ENCODE results near the gene MCUB.

MCUB gene

DNA sequence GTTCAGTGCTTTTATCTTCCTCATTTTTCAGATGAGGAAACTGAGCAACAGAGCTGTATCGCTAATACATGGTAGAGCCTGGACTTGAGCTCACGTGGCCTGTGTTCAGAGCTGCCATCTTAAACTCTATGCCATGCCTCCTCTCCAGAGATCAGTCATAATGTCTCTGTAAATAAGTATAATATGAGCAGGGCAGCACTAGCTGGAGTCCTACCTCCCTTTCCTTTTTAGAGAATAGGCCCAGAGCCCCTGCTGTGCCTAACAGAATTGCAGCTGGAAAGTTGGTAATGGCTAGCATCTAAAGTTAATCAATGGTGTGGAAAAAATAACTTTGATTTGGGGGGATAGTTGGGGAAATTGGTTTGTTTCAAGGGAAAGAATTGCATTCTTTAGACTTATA is 122.8 kb downstream of the MCUB start:
- H3K4me3 ChIP-seq (ENCODE audit: insufficient read length, low read depth), result no peak overlapping the region
- no peak for DNase-seq (ENCODE audit: low read depth, low spot score)
- TF ChIP-seq SUZ12 (IDR thresholded peaks at IDR 0.05; ENCODE audit: extremely low read depth, insufficient read depth, insufficient read length), result no peak
- peaks cover 8% of the 10 kb centered on the region; the same call in 1 of the 2 replicates for H3K9me3 ChIP-seq (ENCODE audit: insufficient read depth, low read length)
- H3K27me3 ChIP-seq (ENCODE audit: insufficient read depth, insufficient read length), result no peaks in the 10 kb centered on the region
- peaks cover 2% of the 10 kb centered on the region for H3K4me1 ChIP-seq (ENCODE audit: insufficient read depth, insufficient read length)
- H3K9ac ChIP-seq (ENCODE audit: insufficient read length, low read depth), result no peak overlapping the region
- H3K36me3 ChIP-seq (ENCODE audit: insufficient read depth, insufficient read length, low read length), result peaks cover 4% of the 10 kb centered on the region

DNA sequence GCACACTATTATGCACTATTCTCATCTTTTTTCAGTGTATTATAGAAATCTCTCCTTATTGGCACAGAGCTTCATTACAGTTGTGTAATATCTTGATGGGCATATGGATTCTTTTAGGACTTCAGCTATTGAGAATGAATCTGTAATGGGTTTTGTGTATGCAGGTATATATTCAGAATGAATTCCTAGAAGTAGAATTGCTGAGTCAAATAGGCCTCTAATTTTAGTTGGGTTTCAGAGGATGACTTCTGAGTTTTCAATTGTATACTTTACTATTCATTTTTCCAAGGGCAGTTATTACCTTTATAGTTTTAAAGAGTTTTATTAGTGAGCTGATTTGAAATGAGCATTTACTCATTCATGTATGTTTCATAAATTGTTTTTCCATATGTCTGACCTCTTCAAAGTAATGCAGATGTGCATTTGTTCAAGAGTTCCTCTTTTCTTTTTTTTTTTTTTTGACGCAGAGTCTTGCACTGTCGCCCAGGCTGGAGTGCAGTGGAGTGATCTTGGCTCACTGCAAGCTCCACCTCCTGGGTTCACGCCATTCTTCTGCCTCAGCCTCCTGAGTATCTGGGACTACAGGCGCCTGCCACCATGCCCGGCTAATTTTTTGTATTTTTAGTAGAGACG is 123.7 kb downstream of the MCUB start:
- Histone ChIP-seq H3K27me3 (ENCODE audit: insufficient read depth, insufficient read length) (no peaks in the 10 kb centered on the region), H3K4me1 (ENCODE audit: insufficient read depth, insufficient read length) (peaks cover 2% of the 10 kb centered on the region), H3K36me3 (ENCODE audit: insufficient read depth, insufficient read length, low read length) (peaks cover 6% of the 10 kb centered on the region), H3K4me3 (ENCODE audit: insufficient read length, low read depth) (no peak overlapping the region), H3K9ac (ENCODE audit: insufficient read length, low read depth) (no peak overlapping the region), H3K9me3 (ENCODE audit: insufficient read depth, low read length) (peaks cover 2% of the 10 kb centered on the region; the same call in 1 of the 2 replicates)
- DNase-seq (ENCODE audit: low read depth, low spot score), result no peak
- TF ChIP-seq SUZ12 (IDR thresholded peaks at IDR 0.05; ENCODE audit: extremely low read depth, insufficient read depth, insufficient read length) (no peak), YY1 (IDR thresholded peaks at IDR 0.05; ENCODE audit: insufficient read depth, insufficient read length) (no peak), ZNF274 (IDR thresholded peaks at IDR 0.05; ENCODE audit: low read depth, low read length) (no peak)

DNA sequence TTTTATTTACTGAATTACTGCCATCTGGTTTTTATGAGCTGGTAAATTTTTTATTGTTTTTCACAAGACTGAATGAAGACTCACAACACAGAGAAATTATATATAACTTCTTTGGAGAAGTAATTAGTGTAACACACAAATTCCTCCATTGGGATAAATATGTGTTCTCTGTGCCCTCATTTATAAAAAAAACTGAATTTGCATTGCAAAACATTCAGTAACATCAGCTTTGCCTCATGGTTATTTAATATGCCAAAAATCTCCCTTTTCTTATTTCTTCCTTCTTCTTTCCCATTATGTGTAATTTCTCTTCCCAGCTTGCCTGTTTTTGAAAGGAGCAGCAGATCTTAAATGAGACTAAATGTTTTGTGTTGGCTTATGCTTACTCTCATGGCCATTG is 124.7 kb downstream of the MCUB start:
- H3K9ac ChIP-seq (ENCODE audit: insufficient read length, low read depth), result no peak overlapping the region
- TF ChIP-seq ZNF274 (IDR thresholded peaks at IDR 0.05; ENCODE audit: low read depth, low read length) (no peak), SUZ12 (IDR thresholded peaks at IDR 0.05; ENCODE audit: extremely low read depth, insufficient read depth, insufficient read length) (no peak), YY1 (IDR thresholded peaks at IDR 0.05; ENCODE audit: insufficient read depth, insufficient read length) (no peak)
- no peaks in the 10 kb centered on the region for H3K9me3 ChIP-seq (ENCODE audit: insufficient read depth, low read length)
- no peaks in the 10 kb centered on the region for H3K27me3 ChIP-seq (ENCODE audit: insufficient read depth, insufficient read length)
- H3K36me3 ChIP-seq (ENCODE audit: insufficient read depth, insufficient read length, low read length), result peaks cover 8% of the 10 kb centered on the region
- no peak for DNase-seq (ENCODE audit: low read depth, low spot score)
- peaks cover 2% of the 10 kb centered on the region for H3K4me1 ChIP-seq (ENCODE audit: insufficient read depth, insufficient read length)
- no peak overlapping the region for H3K4me3 ChIP-seq (ENCODE audit: insufficient read length, low read depth)

DNA sequence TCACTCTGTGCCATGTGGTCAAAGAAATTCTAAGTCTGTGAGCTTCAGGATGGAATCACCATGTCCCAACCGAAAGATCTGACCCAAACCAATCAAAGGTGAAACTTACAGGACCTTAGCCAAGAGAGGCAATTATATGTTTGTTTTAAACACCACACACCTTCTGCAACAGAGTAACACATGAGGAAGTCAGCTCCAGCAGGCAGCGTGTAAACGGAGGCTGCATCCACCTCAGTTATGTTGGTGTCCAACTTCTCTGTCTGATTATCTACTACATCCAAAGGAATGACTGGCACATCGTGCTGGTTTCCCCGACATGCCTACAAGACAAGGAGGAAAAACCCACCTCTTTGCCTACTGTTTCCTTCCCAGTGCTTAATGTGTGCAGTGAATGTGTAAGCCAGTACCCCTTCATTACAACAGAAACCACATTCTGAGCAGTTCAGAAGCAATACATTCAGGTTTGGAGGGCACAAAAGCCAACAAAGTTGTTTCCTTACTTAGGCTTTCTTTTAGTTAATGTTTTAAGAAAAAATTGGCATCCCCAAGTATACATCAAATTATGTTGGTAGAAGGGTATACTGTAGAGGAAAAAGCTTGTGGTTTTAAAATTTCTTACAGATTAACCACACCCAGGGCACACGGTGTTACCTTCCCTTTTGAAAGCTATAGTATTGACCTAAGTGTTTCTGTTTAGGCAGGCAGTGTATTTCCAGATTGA is 130.8 kb downstream of the MCUB start:
- H3K9me3 ChIP-seq (ENCODE audit: insufficient read depth, low read length), result no peaks in the 10 kb centered on the region
- no peaks in the 10 kb centered on the region for H3K4me1 ChIP-seq (ENCODE audit: insufficient read depth, insufficient read length)
- H3K4me3 ChIP-seq (ENCODE audit: insufficient read length, low read depth), result no peak overlapping the region
- no peak for DNase-seq (ENCODE audit: low read depth, low spot score)
- TF ChIP-seq YY1 (IDR thresholded peaks at IDR 0.05; ENCODE audit: insufficient read depth, insufficient read length), result no peak
- no peak for TF ChIP-seq ZNF274 (IDR thresholded peaks at IDR 0.05; ENCODE audit: low read depth, low read length)
- TF ChIP-seq SUZ12 (IDR thresholded peaks at IDR 0.05; ENCODE audit: extremely low read depth, insufficient read depth, insufficient read length), result no peak
- peaks cover 46% of the 10 kb centered on the region for H3K36me3 ChIP-seq (ENCODE audit: insufficient read depth, insufficient read length, low read length)
- H3K9ac ChIP-seq (ENCODE audit: insufficient read length, low read depth), result no peak overlapping the region
- no peaks in the 10 kb centered on the region for H3K27me3 ChIP-seq (ENCODE audit: insufficient read depth, insufficient read length)

DNA sequence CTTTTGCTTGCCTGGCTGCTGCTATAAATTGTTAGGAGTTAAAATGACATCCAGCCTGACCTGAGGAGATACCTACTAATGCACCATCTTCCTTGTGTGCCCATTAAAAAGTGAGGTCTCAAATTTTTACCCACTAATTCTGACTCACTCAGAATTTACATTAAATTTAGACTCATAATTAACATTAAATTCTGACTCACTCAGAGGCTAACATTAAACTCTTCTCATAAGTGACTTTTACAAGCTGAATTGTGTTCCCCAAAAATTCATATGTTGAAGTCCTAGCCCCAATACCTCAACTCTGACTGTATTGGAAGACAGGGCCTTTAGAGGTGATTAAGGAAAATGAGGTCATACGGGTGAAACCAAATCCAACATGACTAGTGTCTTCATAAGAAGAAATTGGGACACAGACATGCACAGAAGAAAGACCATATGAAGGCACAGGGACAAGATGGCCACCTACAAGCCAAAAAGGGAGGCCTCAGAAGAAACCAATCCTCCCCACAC is 131.4 kb downstream of the MCUB start:
- no peak for TF ChIP-seq SUZ12 (IDR thresholded peaks at IDR 0.05; ENCODE audit: extremely low read depth, insufficient read depth, insufficient read length)
- no peak for TF ChIP-seq ZNF274 (IDR thresholded peaks at IDR 0.05; ENCODE audit: low read depth, low read length)
- TF ChIP-seq YY1 (IDR thresholded peaks at IDR 0.05; ENCODE audit: insufficient read depth, insufficient read length), result no peak

DNA sequence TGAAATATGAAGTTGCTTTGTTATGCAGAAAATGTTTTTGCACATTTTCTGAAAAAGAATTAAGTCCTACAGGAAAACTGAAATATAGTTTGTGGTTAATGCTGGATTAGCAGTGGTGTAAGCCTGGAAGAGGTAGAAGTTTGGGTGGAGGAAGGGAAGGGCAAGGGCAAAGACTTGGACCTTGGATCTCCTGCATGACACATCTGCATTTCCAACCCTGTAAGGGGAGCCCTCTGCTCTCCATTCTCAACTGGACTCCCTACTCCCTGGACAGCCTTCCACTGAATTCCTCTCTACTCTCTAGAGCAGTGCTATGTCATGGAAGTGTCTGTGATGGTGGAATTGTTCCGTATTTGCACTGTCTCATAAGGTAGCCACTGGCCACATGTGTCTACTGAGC is 138.6 kb downstream of the MCUB start:
- no peak for DNase-seq (ENCODE audit: low read depth, low spot score)
- Histone ChIP-seq H3K4me3 (ENCODE audit: insufficient read length, low read depth) (no peak overlapping the region), H3K36me3 (ENCODE audit: insufficient read depth, insufficient read length, low read length) (peaks cover 29% of the 10 kb centered on the region), H3K9ac (ENCODE audit: insufficient read length, low read depth) (no peak overlapping the region), H3K27me3 (ENCODE audit: insufficient read depth, insufficient read length) (no peaks in the 10 kb centered on the region), H3K4me1 (ENCODE audit: insufficient read depth, insufficient read length) (no peaks in the 10 kb centered on the region), H3K9me3 (ENCODE audit: insufficient read depth, low read length) (no peaks in the 10 kb centered on the region)
- no peak for TF ChIP-seq ZNF274 (IDR thresholded peaks at IDR 0.05; ENCODE audit: low read depth, low read length)
- TF ChIP-seq YY1 (IDR thresholded peaks at IDR 0.05; ENCODE audit: insufficient read depth, insufficient read length), result no peak
- TF ChIP-seq SUZ12 (IDR thresholded peaks at IDR 0.05; ENCODE audit: extremely low read depth, insufficient read depth, insufficient read length), result no peak

More for the DNA sequence above, 131.4 kb downstream of the MCUB start:
- no peaks in the 10 kb centered on the region for H3K4me1 ChIP-seq (ENCODE audit: insufficient read depth, insufficient read length)
- no peak overlapping the region for H3K9ac ChIP-seq (ENCODE audit: insufficient read length, low read depth)
- H3K9me3 ChIP-seq (ENCODE audit: insufficient read depth, low read length), result no peaks in the 10 kb centered on the region
- no peaks in the 10 kb centered on the region for H3K27me3 ChIP-seq (ENCODE audit: insufficient read depth, insufficient read length)
- DNase-seq (ENCODE audit: low read depth, low spot score), result no peak
- H3K4me3 ChIP-seq (ENCODE audit: insufficient read length, low read depth), result no peak overlapping the region
- H3K36me3 ChIP-seq (ENCODE audit: insufficient read depth, insufficient read length, low read length), result peaks cover 46% of the 10 kb centered on the region

DNA sequence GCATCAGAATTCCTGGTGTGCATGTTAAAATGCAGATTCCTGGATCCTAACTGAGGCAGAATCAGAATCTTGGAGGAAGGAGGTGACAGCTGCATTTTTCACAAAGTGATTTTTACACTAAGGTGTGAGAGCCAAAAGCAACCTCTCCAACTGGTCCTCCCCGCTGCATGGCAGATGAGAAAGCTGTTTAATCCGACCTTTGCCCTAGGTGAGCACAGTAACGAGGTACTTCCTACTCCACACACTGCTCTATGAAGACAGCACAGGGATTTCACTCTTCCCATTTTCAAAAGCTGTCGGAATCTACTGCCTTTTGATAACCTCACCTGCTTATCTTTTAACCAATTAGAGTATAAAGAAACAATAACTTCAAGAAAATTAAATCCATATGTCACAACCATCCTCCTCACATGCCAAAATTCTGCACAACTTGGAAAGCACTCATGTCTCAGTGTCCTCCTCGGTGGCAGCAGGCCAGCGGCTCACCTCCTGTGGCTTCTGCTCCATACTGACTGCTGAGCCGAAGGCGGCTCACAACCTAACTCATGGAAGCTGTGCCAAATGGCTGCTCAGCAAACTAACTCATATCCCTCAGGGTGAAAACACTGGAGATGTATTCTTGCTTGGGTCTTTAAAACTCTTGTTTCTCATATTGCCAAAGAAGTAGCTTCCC is 139.6 kb downstream of the MCUB start:
- DNase-seq (ENCODE audit: low read depth, low spot score), result no peak
- Histone ChIP-seq H3K9me3 (ENCODE audit: insufficient read depth, low read length) (no peaks in the 10 kb centered on the region), H3K36me3 (ENCODE audit: insufficient read depth, insufficient read length, low read length) (peaks cover 20% of the 10 kb centered on the region), H3K4me1 (ENCODE audit: insufficient read depth, insufficient read length) (no peaks in the 10 kb centered on the region), H3K27me3 (ENCODE audit: insufficient read depth, insufficient read length) (no peaks in the 10 kb centered on the region), H3K4me3 (ENCODE audit: insufficient read length, low read depth) (no peak overlapping the region), H3K9ac (ENCODE audit: insufficient read length, low read depth) (no peak overlapping the region)
- TF ChIP-seq SUZ12 (IDR thresholded peaks at IDR 0.05; ENCODE audit: extremely low read depth, insufficient read depth, insufficient read length), result no peak
- TF ChIP-seq YY1 (IDR thresholded peaks at IDR 0.05; ENCODE audit: insufficient read depth, insufficient read length), result no peak
- TF ChIP-seq ZNF274 (IDR thresholded peaks at IDR 0.05; ENCODE audit: low read depth, low read length), result no peak
